ENCODE measurements around the gene THAP11.

DNA sequence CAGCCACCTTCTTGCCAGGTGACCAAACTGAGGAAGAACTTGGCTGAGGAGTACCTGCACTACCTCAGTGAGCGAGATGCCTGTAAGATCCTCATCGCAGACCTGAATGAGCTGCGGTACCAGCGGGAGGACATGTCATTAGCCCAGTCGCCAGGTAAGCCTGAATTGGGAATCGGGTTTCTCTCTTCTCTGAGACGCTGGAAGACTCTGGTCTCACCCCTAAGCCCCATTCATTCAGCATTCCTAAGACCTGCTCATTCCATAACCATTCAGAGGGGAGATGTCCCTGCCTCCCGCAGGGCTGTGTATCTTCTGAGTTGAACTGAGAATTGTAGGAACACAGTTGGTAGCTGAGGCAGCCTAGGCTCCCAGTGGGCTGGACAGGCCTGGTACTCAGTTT, 17.0 kb upstream of the THAP11 start:
- TF ChIP-seq GATA3 (IDR thresholded peaks at IDR 0.05; ENCODE audit: low read depth, low read length) (no peak), GATA2 (IDR thresholded peaks at IDR 0.05; ENCODE audit: low read depth, low read length) (no peak)

Measured in SH-SY5Y (cell line).